DND-41 (cell line): ENCODE results near the gene PRDM2.

ENCODE experiments used
- ATAC-seq: fragments of 200-7000 bp; cut with Tn5 transposase; 3 replicates; pipeline ENCODE4 v1.9.1; 2021; ENCODE audit warnings: low read depth; ENCODE audit not compliant: insufficient read depth
- DNase-seq: peaks from one replicate; pipeline ENCODE4 v3.0.0-alpha.2; 2020
- H2AFZ ChIP-seq: 2 replicates; pipeline ENCODE4 v1.6.0; 2012; ENCODE audit warnings: low read depth, low read length
- H3K27ac ChIP-seq: 2 replicates; pipeline ENCODE4 v1.5.1; 2012; ENCODE audit warnings: low read length, inconsistent platforms
- H3K27me3 ChIP-seq: fragments of 200-600 bp; sonication (generic); 2 replicates; pipeline ENCODE4 v1.6.0; 2012; ENCODE audit warnings: low read length, mild to moderate bottlenecking, inconsistent platforms; ENCODE audit not compliant: insufficient read depth, poor library complexity
- H3K36me3 ChIP-seq: 2 replicates; pipeline ENCODE4 v1.5.1; 2012; ENCODE audit warnings: low read length, inconsistent platforms; ENCODE audit not compliant: insufficient read depth
- H3K4me1 ChIP-seq: 2 replicates; pipeline ENCODE4 v1.5.1; 2012; ENCODE audit warnings: mild to moderate bottlenecking, low read length; ENCODE audit not compliant: insufficient read depth
- H3K4me2 ChIP-seq: 2 replicates; pipeline ENCODE4 v1.6.0; 2012; ENCODE audit warnings: mild to moderate bottlenecking, moderate library complexity, low read length, inconsistent platforms; ENCODE audit not compliant: insufficient read depth
- H3K4me3 ChIP-seq, 2 experiments: fragments of 200-600 bp in 1 of 2; shearing (Covaris generic) in 1 of 2; 2 replicates each; pipeline ENCODE4 v1.5.1; 2012 to 2016; ENCODE audit warnings: inconsistent platforms in 2 of 2, low read length in 2 of 2, mild to moderate bottlenecking in 2 of 2, low read depth in 1 of 2, moderate library complexity in 1 of 2
- H3K79me2 ChIP-seq: 2 replicates; pipeline ENCODE4 v1.6.0; 2012; ENCODE audit warnings: low read length, inconsistent platforms; ENCODE audit not compliant: insufficient read depth
- H3K9ac ChIP-seq: 2 replicates; pipeline ENCODE4 v1.6.0; 2012; ENCODE audit warnings: low read depth, mild to moderate bottlenecking, inconsistent platforms, low read length, moderate library complexity
- H3K9me3 ChIP-seq: 2 replicates; pipeline ENCODE4 v1.5.1; 2012; ENCODE audit warnings: low read length, moderate library complexity, mild to moderate bottlenecking, inconsistent platforms; ENCODE audit not compliant: insufficient read depth, severe bottlenecking
- H4K20me1 ChIP-seq: 2 replicates; pipeline ENCODE4 v1.6.0; 2012; ENCODE audit warnings: low read length; ENCODE audit not compliant: insufficient read depth
- EZH2 ChIP-seq: IDR thresholded peaks from 3 replicates; pipeline ENCODE4 v1.6.1; 2012; ENCODE audit warnings: borderline replicate concordance, low read depth, mild to moderate bottlenecking, moderate library complexity, low read length, inconsistent platforms; ENCODE audit not compliant: severe bottlenecking
- TF ChIP-seq, protein P1 (sequence below): IDR thresholded peaks from 2 replicates; pipeline ENCODE4 v1.5.1; 2012; ENCODE audit warnings: borderline replicate concordance, low read length, moderate library complexity, mild to moderate bottlenecking; ENCODE audit not compliant: poor library complexity, severe bottlenecking; ENCODE audit errors: extremely low read depth

The PRDM2 gene

DNA sequence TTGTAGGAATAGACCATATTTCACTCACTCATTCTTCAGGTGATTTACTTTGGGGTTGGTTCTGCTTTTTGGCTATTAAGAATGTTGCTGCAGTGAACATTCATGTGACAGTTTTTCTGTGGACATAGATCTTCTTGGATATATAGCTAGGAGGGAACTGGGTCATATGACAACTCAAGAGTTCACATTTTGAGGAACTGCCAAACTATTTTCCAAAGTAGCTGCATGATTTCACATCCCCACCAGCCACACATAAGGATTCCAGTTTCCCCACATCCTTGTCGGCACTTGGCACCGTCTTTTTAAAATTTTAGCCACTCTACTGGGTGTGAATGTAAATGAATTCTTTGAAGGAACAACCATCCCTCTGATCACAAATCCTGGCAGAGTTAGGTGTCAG, 126.0 kb downstream of the PRDM2 start:
- no peak for DNase-seq
- no peak overlapping the region for H3K9ac ChIP-seq
- no peak overlapping the region for H2AFZ ChIP-seq
- no peaks in the 10 kb centered on the region for H3K79me2 ChIP-seq
- no peak for ATAC-seq
- H3K4me1 ChIP-seq, result no peaks in the 10 kb centered on the region
- H3K27me3 ChIP-seq, result no peaks in the 10 kb centered on the region
- TF ChIP-seq, protein P1, sequence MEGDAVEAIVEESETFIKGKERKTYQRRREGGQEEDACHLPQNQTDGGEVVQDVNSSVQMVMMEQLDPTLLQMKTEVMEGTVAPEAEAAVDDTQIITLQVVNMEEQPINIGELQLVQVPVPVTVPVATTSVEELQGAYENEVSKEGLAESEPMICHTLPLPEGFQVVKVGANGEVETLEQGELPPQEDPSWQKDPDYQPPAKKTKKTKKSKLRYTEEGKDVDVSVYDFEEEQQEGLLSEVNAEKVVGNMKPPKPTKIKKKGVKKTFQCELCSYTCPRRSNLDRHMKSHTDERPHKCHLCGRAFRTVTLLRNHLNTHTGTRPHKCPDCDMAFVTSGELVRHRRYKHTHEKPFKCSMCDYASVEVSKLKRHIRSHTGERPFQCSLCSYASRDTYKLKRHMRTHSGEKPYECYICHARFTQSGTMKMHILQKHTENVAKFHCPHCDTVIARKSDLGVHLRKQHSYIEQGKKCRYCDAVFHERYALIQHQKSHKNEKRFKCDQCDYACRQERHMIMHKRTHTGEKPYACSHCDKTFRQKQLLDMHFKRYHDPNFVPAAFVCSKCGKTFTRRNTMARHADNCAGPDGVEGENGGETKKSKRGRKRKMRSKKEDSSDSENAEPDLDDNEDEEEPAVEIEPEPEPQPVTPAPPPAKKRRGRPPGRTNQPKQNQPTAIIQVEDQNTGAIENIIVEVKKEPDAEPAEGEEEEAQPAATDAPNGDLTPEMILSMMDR, result no peak
- no peak for TF ChIP-seq EZH2
- peaks cover 4% of the 10 kb centered on the region; the same call in 1 of the 2 replicates for H4K20me1 ChIP-seq
- no peaks in the 10 kb centered on the region for H3K9me3 ChIP-seq
- no peak overlapping the region for H3K4me3 ChIP-seq
- H3K4me2 ChIP-seq, result no peak overlapping the region
- no peak overlapping the region for H3K27ac ChIP-seq
- peaks cover 13% of the 10 kb centered on the region; the same call in 1 of the 2 replicates for H3K36me3 ChIP-seq

DNA sequence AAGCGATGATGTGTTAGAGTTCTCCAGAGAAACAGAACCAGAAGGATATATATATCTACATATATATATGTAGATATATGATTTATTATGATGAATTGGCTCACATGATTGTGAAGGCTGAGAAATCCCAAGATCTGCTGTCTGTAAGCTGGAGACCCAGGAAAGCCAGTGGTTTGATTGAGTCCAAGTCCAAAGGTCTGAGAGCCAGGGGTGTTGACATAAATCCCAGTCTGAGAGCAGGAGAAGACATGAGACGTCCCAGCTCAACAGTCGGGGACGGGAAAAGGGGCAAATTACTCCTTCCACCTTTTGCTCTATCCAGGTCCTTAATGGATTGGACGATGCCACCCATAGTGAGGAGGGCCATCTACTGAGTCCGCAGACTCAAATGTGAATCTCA, 126.6 kb downstream of the PRDM2 start:
- Histone ChIP-seq H3K4me2 (no peak overlapping the region), H3K27ac (no peak overlapping the region), H3K9me3 (no peaks in the 10 kb centered on the region), H4K20me1 (peaks cover 4% of the 10 kb centered on the region; the same call in 1 of the 2 replicates), H3K9ac (no peak overlapping the region), H3K79me2 (no peaks in the 10 kb centered on the region), H3K36me3 (peaks cover 13% of the 10 kb centered on the region; the same call in 1 of the 2 replicates), H2AFZ (no peak overlapping the region), H3K4me3 (no peak overlapping the region), H3K27me3 (no peaks in the 10 kb centered on the region), H3K4me1 (no peaks in the 10 kb centered on the region)
- ATAC-seq (no peak), DNase-seq (no peak)
- no peak for TF ChIP-seq EZH2
- TF ChIP-seq, protein P1, result no peak

DNA sequence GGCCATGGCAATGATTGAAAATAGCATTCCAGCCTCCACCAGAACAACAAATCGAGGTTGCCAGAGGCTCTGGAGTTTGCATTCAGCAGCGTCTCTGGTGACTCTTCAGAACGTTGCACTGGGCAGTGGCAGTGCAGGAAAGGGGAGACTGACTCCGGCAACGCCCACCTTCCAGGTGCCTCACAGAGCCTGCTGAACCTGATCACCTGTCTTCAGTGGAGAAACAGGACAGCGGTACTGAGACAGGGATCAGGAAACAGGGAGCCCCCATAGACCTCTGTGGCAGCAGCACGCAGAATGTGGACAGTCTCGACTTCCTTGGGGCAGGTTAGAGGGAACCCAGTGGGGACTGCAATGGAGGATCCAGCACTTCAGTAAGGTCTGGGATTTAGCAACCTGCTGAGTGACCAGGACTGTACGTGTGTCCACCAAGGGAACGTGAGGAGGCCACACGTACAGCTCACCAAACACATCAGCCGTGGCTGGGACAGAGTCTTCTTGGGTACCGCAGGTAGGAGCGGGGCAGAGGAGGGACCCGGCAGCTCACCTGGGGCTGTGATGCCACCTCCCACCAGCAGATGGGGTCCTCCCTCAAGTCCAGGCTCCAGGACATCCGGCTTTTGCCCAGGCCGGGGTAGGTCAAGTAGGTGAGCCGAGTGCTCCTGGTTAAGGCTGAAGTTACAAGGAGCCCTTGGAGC, 128.6 kb downstream of the PRDM2 start:
- H3K36me3 ChIP-seq, result no peaks in the 10 kb centered on the region
- peaks cover 4% of the 10 kb centered on the region for H4K20me1 ChIP-seq
- ATAC-seq (0 out of 3 replicates have a peak, but pooled peaks have one; percentile 22), DNase-seq (peak; percentile 23)
- H3K4me3 ChIP-seq, result no peak overlapping the region
- H3K27ac ChIP-seq, result no peak overlapping the region
- no peaks in the 10 kb centered on the region for H3K79me2 ChIP-seq
- no peak for TF ChIP-seq EZH2
- TF ChIP-seq, protein P1, result peak; percentile 71
- no peak overlapping the region for H3K9ac ChIP-seq
- H2AFZ ChIP-seq, result no peak overlapping the region
- no peaks in the 10 kb centered on the region for H3K9me3 ChIP-seq
- H3K27me3 ChIP-seq, result no peaks in the 10 kb centered on the region
- no peaks in the 10 kb centered on the region for H3K4me1 ChIP-seq
- no peak overlapping the region for H3K4me2 ChIP-seq
